Activated naive CD4-positive, alpha-beta T cell (primary cell): ENCODE data around the gene CACHD1.
"Not testable (repeated sequence)": the region's sequence is repeated elsewhere in the genome, so short reads cannot be mapped to it uniquely, and the experiment has no call there.

Experiments
- DNase-seq, 4 experiments: peaks; one replicate each; lab custom pipeline; 2025; lab: John Stamatoyannopoulos, UW

Gene CACHD1

GRCh38 chr1:64497088-64497883, 27.4 kb downstream of the CACHD1 start:
- no peak for DNase-seq

GRCh38 chr1:64498325-64498724, 28.4 kb downstream of the CACHD1 start:
- DNase-seq = no peak

GRCh38 chr1:64499011-64499410, 29.1 kb downstream of the CACHD1 start:
- no peak for DNase-seq

GRCh38 chr1:64499966-64500365, 30.0 kb downstream of the CACHD1 start:
- DNase-seq = no peak

DNA sequence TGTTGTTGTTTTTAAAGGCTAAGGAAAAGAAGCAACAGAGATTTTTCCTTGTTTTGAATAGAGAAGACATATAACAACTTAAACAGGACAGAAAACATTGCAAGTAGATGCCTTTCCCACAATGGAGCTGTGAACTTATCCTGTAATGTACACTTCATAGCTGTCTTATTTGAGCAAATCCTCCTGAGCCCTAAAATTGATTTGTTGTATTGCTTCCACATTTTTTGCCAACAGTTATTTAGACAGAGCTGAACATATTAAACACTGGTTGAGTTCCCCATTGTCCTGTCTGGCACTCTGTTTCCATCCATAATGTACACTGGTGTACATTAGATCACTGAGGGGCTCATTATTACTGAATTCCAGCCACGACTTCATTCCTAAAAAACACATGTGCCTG, 32.2 kb downstream of the CACHD1 start:
- no peak for DNase-seq

DNA sequence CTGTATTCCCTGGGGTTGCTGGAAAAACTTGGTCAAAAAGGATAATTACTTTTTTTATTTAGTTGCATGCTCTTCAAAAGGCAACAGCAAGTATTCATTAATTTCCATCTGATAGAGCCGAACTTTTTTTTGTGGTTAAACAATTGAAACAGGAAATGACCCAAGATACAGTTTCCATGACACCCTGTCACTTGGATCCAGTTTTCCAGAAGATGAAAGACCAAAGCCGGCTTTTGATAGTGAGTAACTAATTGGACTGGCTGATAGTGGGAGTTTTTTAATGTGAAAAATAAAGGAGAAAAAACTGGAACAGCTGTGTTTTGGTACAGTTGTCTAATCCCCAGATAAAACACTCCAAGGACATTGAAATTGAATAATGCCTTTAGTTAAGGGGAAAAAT, 33.0 kb downstream of the CACHD1 start:
- no peak for DNase-seq

DNA sequence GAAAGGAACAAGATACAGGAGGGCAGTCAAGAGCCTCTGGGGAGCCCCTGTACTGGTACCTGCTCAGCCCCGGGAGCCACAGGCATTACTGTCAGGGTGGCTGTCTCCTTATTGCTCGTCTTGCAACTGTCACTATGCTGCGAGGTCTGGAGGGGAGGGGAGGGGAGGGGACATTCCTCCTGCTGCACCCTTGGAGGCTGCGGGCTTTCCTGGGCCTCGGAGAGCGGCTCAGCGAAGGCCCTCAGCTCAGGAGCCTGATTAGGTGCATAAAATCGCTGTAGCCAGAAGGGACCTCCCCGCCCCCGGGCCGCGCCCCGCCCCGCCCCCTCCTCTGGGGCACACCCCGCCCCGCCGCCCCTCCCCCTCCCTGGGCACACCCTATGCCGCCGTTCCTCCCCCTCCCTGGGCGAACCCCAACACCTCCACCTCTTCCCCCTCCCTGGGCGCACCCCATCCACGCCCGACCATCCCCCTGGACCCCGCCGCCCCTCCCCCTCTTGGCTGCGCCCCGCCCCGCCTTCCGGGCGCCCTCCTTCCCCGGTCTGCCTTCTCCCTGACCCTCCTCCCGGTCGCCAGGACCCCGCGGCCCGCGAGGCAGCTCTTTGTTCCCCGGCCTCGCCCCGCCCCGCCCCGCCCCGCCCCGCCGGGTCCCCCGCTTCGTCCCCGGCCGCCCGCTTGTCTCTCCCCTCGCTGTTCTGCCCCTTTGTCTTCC, 35.5 kb downstream of the CACHD1 start:
- peak in 3 of 4 experiments; percentile 11 to 72 (median 14) for DNase-seq

DNA sequence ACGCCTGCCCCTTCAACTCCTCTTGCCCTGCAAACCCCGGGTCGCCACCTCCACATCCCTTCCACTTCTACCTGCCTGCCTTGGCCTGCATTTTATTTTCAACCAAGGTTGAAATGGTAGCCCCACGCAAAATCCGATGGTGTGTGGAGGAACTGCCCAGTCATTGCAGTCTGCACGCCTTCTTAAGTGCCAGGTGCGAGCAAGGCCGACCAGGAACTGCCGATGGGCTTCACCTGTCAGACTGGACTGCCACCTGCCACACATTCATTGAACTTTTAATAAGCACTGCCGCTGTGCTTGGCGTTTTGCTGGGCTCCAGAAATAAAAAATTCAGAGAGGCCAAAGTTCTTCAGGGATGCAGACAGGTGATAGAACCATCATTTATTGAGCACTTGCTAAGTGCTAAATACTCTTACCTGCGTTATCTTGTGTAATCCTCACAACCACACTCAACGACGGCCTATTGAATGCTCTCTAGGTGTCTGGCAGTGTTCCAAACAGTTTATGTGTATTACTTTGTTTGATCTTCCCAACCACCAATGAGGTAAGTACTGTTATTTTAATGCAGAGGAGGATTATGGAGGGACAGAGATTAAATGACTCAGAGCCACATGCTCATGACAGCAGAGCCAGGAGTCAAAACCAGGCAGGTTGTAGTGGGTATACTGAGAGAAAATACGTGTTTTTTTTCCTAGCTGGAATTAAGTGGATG, 36.2 kb downstream of the CACHD1 start:
- peak in 1 of 4 experiments; percentile 26 for DNase-seq

DNA sequence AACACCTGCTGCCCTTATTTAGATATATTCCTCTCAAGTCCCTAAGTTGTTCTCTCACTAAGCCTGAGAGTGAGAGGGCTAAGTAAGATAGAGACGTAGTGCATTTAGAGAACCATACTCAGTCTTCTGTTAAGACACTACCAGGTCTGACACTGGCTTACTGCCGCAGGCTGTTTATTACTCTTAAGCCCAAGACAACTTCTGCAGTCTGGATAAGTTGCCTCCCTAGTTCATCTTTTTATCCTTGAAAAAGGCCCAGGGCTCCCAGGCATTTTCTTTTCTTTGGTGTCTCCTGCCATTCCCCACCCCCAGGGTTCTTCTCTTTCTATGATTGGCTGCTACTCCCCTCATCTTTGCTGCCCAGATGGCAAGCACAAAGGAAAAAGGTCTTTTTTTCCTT, 38.7 kb downstream of the CACHD1 start:
- DNase-seq = no peak

GRCh38 chr1:64511044-64511443, 41.1 kb downstream of the CACHD1 start:
- DNase-seq = no peak

DNA sequence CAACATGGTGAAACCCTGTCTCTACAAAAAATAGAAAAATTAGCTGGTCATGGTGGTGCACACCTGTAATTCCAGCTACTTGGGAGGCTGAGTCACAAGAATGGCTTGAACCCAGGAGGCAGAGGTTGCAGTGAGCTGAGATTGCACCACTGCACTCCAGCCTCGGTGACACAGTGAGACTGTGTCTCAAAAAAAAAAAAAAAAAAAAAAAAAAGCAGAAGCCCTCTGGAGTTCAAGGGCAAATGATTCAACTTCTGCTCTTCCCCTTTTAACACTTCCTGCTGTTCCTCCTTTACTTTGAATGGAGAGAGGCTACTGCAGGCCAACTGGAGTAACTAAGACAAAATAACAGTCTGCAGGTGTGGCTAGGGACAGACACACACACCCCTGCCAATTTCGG, 42.3 kb downstream of the CACHD1 start:
- DNase-seq = not testable (repeated sequence)

GRCh38 chr1:64513545-64513944, 43.6 kb downstream of the CACHD1 start:
- no peak for DNase-seq

- no peak for DNase-seq
Observed at GRCh38 chr1:64514197-64514765, 44.4 kb downstream of the CACHD1 start.

GRCh38 chr1:64515427-64515826, 45.5 kb downstream of the CACHD1 start:
- no peak for DNase-seq

GRCh38 chr1:64516301-64516700, 46.4 kb downstream of the CACHD1 start:
- no peak for DNase-seq

GRCh38 chr1:64516803-64517568, 47.1 kb downstream of the CACHD1 start:
- DNase-seq = no peak

DNA sequence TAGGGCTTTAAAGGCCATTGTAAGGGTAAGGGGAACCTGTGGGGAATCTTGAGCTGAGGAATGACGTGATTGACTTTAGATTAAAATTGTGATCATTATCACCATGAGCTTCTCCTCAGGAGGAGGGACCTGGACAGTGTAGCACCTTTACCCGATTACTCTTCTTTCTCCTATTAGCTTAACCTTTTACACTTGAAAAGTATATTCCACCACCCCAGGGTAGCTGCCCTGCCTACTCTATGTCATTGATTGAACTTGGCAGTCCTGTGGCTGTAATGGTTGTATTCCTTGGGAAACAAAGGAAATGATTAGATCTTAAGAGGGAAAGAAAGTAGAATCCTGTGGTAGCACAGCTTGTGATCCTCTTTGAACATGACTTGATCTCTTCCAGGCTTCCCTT, 47.7 kb downstream of the CACHD1 start:
- DNase-seq = no peak

GRCh38 chr1:64518692-64519481, 49.0 kb downstream of the CACHD1 start:
- DNase-seq = no peak

- DNase-seq = no peak
Observed at GRCh38 chr1:64519901-64520300, 50.0 kb downstream of the CACHD1 start.

DNA sequence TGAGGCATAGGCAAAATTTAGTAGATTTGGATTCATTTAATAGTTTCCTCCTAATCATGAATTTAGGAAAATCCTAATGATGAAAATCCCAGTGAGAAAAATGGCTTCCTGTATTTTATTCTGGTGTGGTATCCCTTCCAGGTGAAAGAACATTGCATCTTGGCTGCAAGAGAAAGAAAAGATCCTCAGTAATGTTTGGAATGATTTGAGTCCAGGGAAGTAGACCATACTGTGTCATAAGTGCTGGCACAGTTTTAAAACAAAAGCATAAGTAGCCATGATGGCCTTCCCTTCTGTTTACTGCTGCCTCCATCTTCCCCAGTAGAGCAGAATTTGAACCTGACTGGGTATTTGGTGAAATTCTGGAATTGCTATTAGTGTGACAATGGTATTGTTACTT, 52.8 kb downstream of the CACHD1 start:
- no peak for DNase-seq
